ENCODE data around the gene GPR15LG.
A peak's percentile ranks its signal among the peaks of the same experiment; 100 is the strongest.

- TF ChIP-seq CTCF (IDR thresholded peaks at IDR 0.05), result peak in 1 of 4 experiments; percentile 22
- no peak for TF ChIP-seq POLR2A (IDR thresholded peaks at IDR 0.05)
Measured at GRCh38 chr10:84205049-84205852, 31.6 kb downstream of the GPR15LG start.
